B cell (primary cell): ENCODE data around the gene PLPPR5. TPM values are rescaled to one million over a fixed set of nuclear protein-coding genes. Genes with fewer than 3 reads are reported as not detected.

Source experiments
- ATAC-seq: fragments of 200-7000 bp; cut with Tn5 transposase; one replicate; pipeline ENCODE4 v1.10.0; 2021; ENCODE audit warnings: low read depth, mild to moderate bottlenecking, moderate number of reproducible peaks, moderate library complexity
- CTCF ChIA-PET: fragments of 350-600 bp; sonication (Branson Sonifier 250); formaldehyde crosslinking; loops from one replicate; lab custom pipeline; 2021; ENCODE audit warnings: antibody characterized with exemption, inconsistent platforms; lab: Charles Lee
- POLR2A ChIA-PET: fragments of 350-600 bp; sonication (Branson Sonifier 250); formaldehyde crosslinking; loops from one replicate; lab custom pipeline; 2021; ENCODE audit warnings: antibody characterized with exemption; lab: Charles Lee
- DNase-seq: peaks from one replicate; pipeline ENCODE4 v3.0.0; 2013
- H2AFZ ChIP-seq: 2 replicates; pipeline ENCODE4 v1.6.1; 2012; ENCODE audit warnings: mild to moderate bottlenecking, low read depth, low read length; ENCODE audit not compliant: insufficient read depth, poor library complexity, severe bottlenecking
- H3K27ac ChIP-seq, 2 donors: 1 replicate in 1 of 2; 2 replicates in 1 of 2; pipeline ENCODE4 v1.5.1; 2012 to 2013; ENCODE audit warnings: low read length in 2 of 2, mild to moderate bottlenecking in 2 of 2, moderate library complexity in 1 of 2
- H3K27me3 ChIP-seq, 4 experiments: fragments of 200-600 bp in 1 of 4; sonication (generic) in 1 of 4; replicated peaks in 1 of 4; 1 replicate in 2 of 4; 2 replicates in 2 of 4; pipeline versions ENCODE4 v1.6.1 to v1.7.0; 2013 to 2016; ENCODE audit warnings: low read length in 3 of 4, mild to moderate bottlenecking in 2 of 4, mixed read lengths in 1 of 4, moderate library complexity in 1 of 4; ENCODE audit not compliant: insufficient read depth in 4 of 4, control insufficient read depth in 3 of 4; ENCODE audit errors: control extremely low read depth in 1 of 4
- H3K36me3 ChIP-seq, 2 experiments: replicated peaks in 1 of 2; 1 replicate in 1 of 2; 2 replicates in 1 of 2; pipeline versions ENCODE4 v1.6.1 to v1.7.1; 2013; ENCODE audit warnings: low read length in 1 of 2; ENCODE audit not compliant: insufficient read depth in 2 of 2, control insufficient read depth in 1 of 2; ENCODE audit errors: control extremely low read depth in 1 of 2, extremely low read depth in 1 of 2
- H3K4me1 ChIP-seq, 2 donors: fragments of 200-600 bp in 1 of 2; sonication (generic) in 1 of 2; 1 replicate in 1 of 2; 2 replicates in 1 of 2; pipeline versions ENCODE4 v1.5.1 to v1.6.1; 2013 to 2017; ENCODE audit warnings: low read length in 2 of 2; ENCODE audit not compliant: control insufficient read depth in 2 of 2, insufficient read depth in 2 of 2
- H3K4me2 ChIP-seq: replicated peaks from 2 replicates; pipeline ENCODE3; 2012; ENCODE audit warnings: mild to moderate bottlenecking, low read depth, low read length; ENCODE audit not compliant: poor library complexity, severe bottlenecking
- H3K4me3 ChIP-seq, 5 experiments: fragments of 200-600 bp in 1 of 5; sonication (generic) in 1 of 5; 1 replicate in 3 of 5; 2 replicates in 2 of 5; pipeline versions ENCODE4 v1.5.1 to v1.7.0; 2011 to 2016; ENCODE audit warnings: low read length in 4 of 5, mild to moderate bottlenecking in 4 of 5, low read depth in 2 of 5, control low read depth in 1 of 5, moderate library complexity in 1 of 5; ENCODE audit not compliant: insufficient read depth in 1 of 5; ENCODE audit errors: control extremely low read depth in 1 of 5, extremely low read depth in 1 of 5
- H3K79me2 ChIP-seq: fragments of 200-600 bp; sonication (generic); one replicate; pipeline ENCODE4 v1.6.0; 2016; ENCODE audit warnings: low read length; ENCODE audit not compliant: control insufficient read depth, insufficient read depth
- H3K9ac ChIP-seq: fragments of 200-600 bp; sonication (generic); 2 replicates; pipeline ENCODE4 v1.6.1; 2017; ENCODE audit warnings: mild to moderate bottlenecking, low read length, moderate library complexity
- H3K9me3 ChIP-seq, 3 donors: one replicate each; pipeline versions ENCODE4 v1.6.1 to v1.7.1; 2013; ENCODE audit warnings: low read length in 2 of 3; ENCODE audit not compliant: control insufficient read depth in 2 of 3, insufficient read depth in 1 of 3; ENCODE audit errors: control extremely low read depth in 1 of 3
- H4K20me1 ChIP-seq: 2 replicates; pipeline ENCODE4 v1.6.0; 2012; ENCODE audit warnings: mild to moderate bottlenecking, low read length; ENCODE audit not compliant: insufficient read depth, control insufficient read depth, poor library complexity, severe bottlenecking
- H3K27ac Mint-ChIP-seq: one replicate; pipeline ENCODE4 v1.8.0; 2021; ENCODE audit warnings: mixed read lengths
- H3K27me3 Mint-ChIP-seq: one replicate; pipeline ENCODE4 v1.8.0; 2021; ENCODE audit warnings: mixed read lengths
- H3K4me1 Mint-ChIP-seq: one replicate; pipeline ENCODE4 v1.8.0; 2021; ENCODE audit warnings: mixed read lengths
- H3K4me3 Mint-ChIP-seq: one replicate; pipeline ENCODE4 v1.8.0; 2021; ENCODE audit warnings: mixed read lengths
- H3K9me3 Mint-ChIP-seq: one replicate; pipeline ENCODE4 v1.8.0; 2022; ENCODE audit warnings: mixed read lengths; ENCODE audit not compliant: insufficient read depth
- EZH2 ChIP-seq: IDR thresholded peaks from 2 replicates; pipeline ENCODE4 v1.6.1; 2012; ENCODE audit warnings: borderline replicate concordance, low read depth, mild to moderate bottlenecking, moderate library complexity, low read length; ENCODE audit not compliant: insufficient read depth, poor library complexity, severe bottlenecking
- intact Hi-C: fragments of 100-400 bp; cut with micrococcal nuclease; formaldehyde crosslinking; loops from one replicate; pipeline ENCODE4 v1.10.0; 2022
- polyA plus RNA-seq: library from polyadenylated mRNA; depleted of rRNA; stranded (reverse); fragments of >200 nt; gene quantifications from 2 replicates; pipeline ENCODE4 v1.2.3, GENCODE V29; 2012
- total RNA-seq, 2 donors: library from RNA; stranded (reverse); fragments of 120-200 nt in 1 of 2; gene quantifications; 1 replicate in 1 of 2; 2 replicates in 1 of 2; pipeline versions ENCODE4 v1.2.3 to v1.2.4, GENCODE V29; 2013 to 2022
- TF ChIP-seq, protein P1 (sequence below): fragments of 200-600 bp; IDR thresholded peaks from one replicate; pipeline ENCODE4 v1.8.0; 2022; ENCODE audit warnings: antibody characterized with exemption, mild to moderate bottlenecking

The PLPPR5 gene
- total and polyA plus RNA-seq, 2 donors (not counting 1 experiment from before 2014, with no cell fraction given): not detected

DNA sequence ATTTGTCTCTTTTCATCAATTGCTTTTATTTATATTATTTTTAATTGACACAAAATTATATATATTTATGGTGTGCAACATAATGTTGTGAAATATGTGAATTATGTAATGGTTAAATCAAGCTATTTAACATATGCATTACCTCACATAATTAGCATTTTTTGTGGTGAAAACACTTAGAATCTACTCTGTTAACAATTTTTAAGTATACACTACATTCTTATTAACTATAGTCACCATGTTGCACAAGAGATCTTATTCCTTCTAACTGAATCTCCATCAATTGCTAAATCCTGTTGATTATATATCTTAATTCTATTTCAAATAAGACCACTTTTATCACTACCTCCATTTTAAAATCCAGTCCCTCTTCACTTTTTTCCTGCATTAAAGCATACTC, 42.5 kb downstream of the PLPPR5 start:
- CTCF ChIA-PET: no interaction called here

DNA sequence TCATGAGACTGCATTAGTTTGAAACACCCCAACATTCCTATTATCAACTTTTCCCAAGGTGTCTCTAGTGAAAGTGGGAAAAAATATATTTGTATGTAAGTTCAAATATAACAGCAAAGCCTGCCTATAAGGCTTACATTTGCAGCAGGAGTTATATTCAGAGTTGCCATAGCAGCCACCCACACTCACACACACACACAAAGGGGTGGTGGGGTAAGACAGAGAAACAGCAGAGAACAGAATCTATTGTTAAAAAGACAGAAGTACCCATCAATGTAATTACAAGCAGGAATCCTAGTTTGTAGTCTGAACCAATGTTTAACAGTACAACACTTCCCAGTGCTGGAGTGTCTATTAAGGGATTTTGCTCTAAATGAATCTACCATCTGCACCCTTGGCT, 55.0 kb downstream of the PLPPR5 start:
- Mint-ChIP-seq H3K4me1 (no peaks in the 10 kb centered on the region), H3K9me3 (no peaks in the 10 kb centered on the region), H3K27me3 (peaks cover 2% of the 10 kb centered on the region), H3K27ac (no peak overlapping the region), H3K4me3 (no peak overlapping the region)
- H3K9ac ChIP-seq: no peak overlapping the region
- H3K4me3 ChIP-seq: no peak overlapping the region
- ATAC-seq (no peak), DNase-seq (no peak)
- no peaks in the 10 kb centered on the region for H3K4me1 ChIP-seq
- no peak overlapping the region for H3K4me2 ChIP-seq
- no peaks in the 10 kb centered on the region for H3K27me3 ChIP-seq
- intact Hi-C loops: no loop called here
- no peaks in the 10 kb centered on the region for H3K9me3 ChIP-seq
- no peak overlapping the region for H2AFZ ChIP-seq
- H3K36me3 ChIP-seq: no peaks in the 10 kb centered on the region
- no peaks in the 10 kb centered on the region for H3K79me2 ChIP-seq
- TF ChIP-seq, protein P1, sequence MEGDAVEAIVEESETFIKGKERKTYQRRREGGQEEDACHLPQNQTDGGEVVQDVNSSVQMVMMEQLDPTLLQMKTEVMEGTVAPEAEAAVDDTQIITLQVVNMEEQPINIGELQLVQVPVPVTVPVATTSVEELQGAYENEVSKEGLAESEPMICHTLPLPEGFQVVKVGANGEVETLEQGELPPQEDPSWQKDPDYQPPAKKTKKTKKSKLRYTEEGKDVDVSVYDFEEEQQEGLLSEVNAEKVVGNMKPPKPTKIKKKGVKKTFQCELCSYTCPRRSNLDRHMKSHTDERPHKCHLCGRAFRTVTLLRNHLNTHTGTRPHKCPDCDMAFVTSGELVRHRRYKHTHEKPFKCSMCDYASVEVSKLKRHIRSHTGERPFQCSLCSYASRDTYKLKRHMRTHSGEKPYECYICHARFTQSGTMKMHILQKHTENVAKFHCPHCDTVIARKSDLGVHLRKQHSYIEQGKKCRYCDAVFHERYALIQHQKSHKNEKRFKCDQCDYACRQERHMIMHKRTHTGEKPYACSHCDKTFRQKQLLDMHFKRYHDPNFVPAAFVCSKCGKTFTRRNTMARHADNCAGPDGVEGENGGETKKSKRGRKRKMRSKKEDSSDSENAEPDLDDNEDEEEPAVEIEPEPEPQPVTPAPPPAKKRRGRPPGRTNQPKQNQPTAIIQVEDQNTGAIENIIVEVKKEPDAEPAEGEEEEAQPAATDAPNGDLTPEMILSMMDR: no peak
- TF ChIP-seq EZH2: no peak
- POLR2A ChIA-PET: no interaction called here
- H4K20me1 ChIP-seq: no peaks in the 10 kb centered on the region
- H3K27ac ChIP-seq: no peak overlapping the region
- CTCF ChIA-PET: no interaction called here

More for the DNA sequence above, 42.5 kb downstream of the PLPPR5 start:
- Mint-ChIP-seq H3K4me1 (no peaks in the 10 kb centered on the region), H3K4me3 (no peak overlapping the region), H3K9me3 (no peaks in the 10 kb centered on the region), H3K27me3 (peaks cover 7% of the 10 kb centered on the region), H3K27ac (no peak overlapping the region)
- intact Hi-C loops: no loop called here
- no peak overlapping the region for H3K4me3 ChIP-seq
- POLR2A ChIA-PET: no interaction called here
- H3K4me2 ChIP-seq: no peak overlapping the region
- no peak overlapping the region for H2AFZ ChIP-seq
- H3K36me3 ChIP-seq: no peaks in the 10 kb centered on the region
- TF ChIP-seq, protein P1: no peak
- no peak for TF ChIP-seq EZH2
- DNase-seq (no peak), ATAC-seq (no peak)
- no peak overlapping the region for H3K9ac ChIP-seq
- no peaks in the 10 kb centered on the region for H3K4me1 ChIP-seq
- no peaks in the 10 kb centered on the region for H3K79me2 ChIP-seq
- H3K27me3 ChIP-seq: no peaks in the 10 kb centered on the region
- peaks cover 0 to 1% (median 0%) of the 10 kb centered on the region in 3 donors for H3K9me3 ChIP-seq
- no peak overlapping the region for H3K27ac ChIP-seq
- no peaks in the 10 kb centered on the region for H4K20me1 ChIP-seq
